DND-41 (cell line): ENCODE results near the gene TRIM54.

Experiments used
- ATAC-seq: fragments of 200-7000 bp; cut with Tn5 transposase; 3 replicates; pipeline ENCODE4 v1.9.1; 2021; ENCODE audit warnings: low read depth; ENCODE audit not compliant: insufficient read depth
- DNase-seq: peaks from one replicate; pipeline ENCODE4 v3.0.0-alpha.2; 2020
- H2AFZ ChIP-seq: 2 replicates; pipeline ENCODE4 v1.6.0; 2012; ENCODE audit warnings: low read depth, low read length
- H3K27ac ChIP-seq: 2 replicates; pipeline ENCODE4 v1.5.1; 2012; ENCODE audit warnings: low read length, inconsistent platforms
- H3K27me3 ChIP-seq: fragments of 200-600 bp; sonication (generic); 2 replicates; pipeline ENCODE4 v1.6.0; 2012; ENCODE audit warnings: low read length, mild to moderate bottlenecking, inconsistent platforms; ENCODE audit not compliant: insufficient read depth, poor library complexity
- H3K36me3 ChIP-seq: 2 replicates; pipeline ENCODE4 v1.5.1; 2012; ENCODE audit warnings: low read length, inconsistent platforms; ENCODE audit not compliant: insufficient read depth
- H3K4me1 ChIP-seq: 2 replicates; pipeline ENCODE4 v1.5.1; 2012; ENCODE audit warnings: mild to moderate bottlenecking, low read length; ENCODE audit not compliant: insufficient read depth
- H3K4me2 ChIP-seq: 2 replicates; pipeline ENCODE4 v1.6.0; 2012; ENCODE audit warnings: mild to moderate bottlenecking, moderate library complexity, low read length, inconsistent platforms; ENCODE audit not compliant: insufficient read depth
- H3K4me3 ChIP-seq, 2 experiments: fragments of 200-600 bp in 1 of 2; shearing (Covaris generic) in 1 of 2; 2 replicates each; pipeline ENCODE4 v1.5.1; 2012 to 2016; ENCODE audit warnings: inconsistent platforms in 2 of 2, low read length in 2 of 2, mild to moderate bottlenecking in 2 of 2, low read depth in 1 of 2, moderate library complexity in 1 of 2
- H3K79me2 ChIP-seq: 2 replicates; pipeline ENCODE4 v1.6.0; 2012; ENCODE audit warnings: low read length, inconsistent platforms; ENCODE audit not compliant: insufficient read depth
- H3K9ac ChIP-seq: 2 replicates; pipeline ENCODE4 v1.6.0; 2012; ENCODE audit warnings: low read depth, mild to moderate bottlenecking, inconsistent platforms, low read length, moderate library complexity
- H3K9me3 ChIP-seq: 2 replicates; pipeline ENCODE4 v1.5.1; 2012; ENCODE audit warnings: low read length, moderate library complexity, mild to moderate bottlenecking, inconsistent platforms; ENCODE audit not compliant: insufficient read depth, severe bottlenecking
- H4K20me1 ChIP-seq: 2 replicates; pipeline ENCODE4 v1.6.0; 2012; ENCODE audit warnings: low read length; ENCODE audit not compliant: insufficient read depth
- CTCF ChIP-seq: IDR thresholded peaks from 2 replicates; pipeline ENCODE4 v1.5.1; 2012; ENCODE audit warnings: borderline replicate concordance, low read length, moderate library complexity, mild to moderate bottlenecking; ENCODE audit not compliant: poor library complexity, severe bottlenecking; ENCODE audit errors: extremely low read depth
- EZH2 ChIP-seq: IDR thresholded peaks from 3 replicates; pipeline ENCODE4 v1.6.1; 2012; ENCODE audit warnings: borderline replicate concordance, low read depth, mild to moderate bottlenecking, moderate library complexity, low read length, inconsistent platforms; ENCODE audit not compliant: severe bottlenecking

The TRIM54 gene

GRCh38 chr2:27322301-27322765, 40.1 kb downstream of the TRIM54 start:
- Histone ChIP-seq H3K4me2 (peak overlapping the region; percentile 90), H4K20me1 (peaks cover 6% of the 10 kb centered on the region; the same call in 1 of the 2 replicates), H2AFZ (peak overlapping the region; percentile 92), H3K27me3 (no peaks in the 10 kb centered on the region), H3K9me3 (no peaks in the 10 kb centered on the region), H3K4me1 (peaks cover 35% of the 10 kb centered on the region), H3K27ac (peak overlapping the region; percentile 92), H3K4me3 (peak overlapping the region; percentile 89 to 91), H3K36me3 (peaks cover 26% of the 10 kb centered on the region), H3K9ac (peak overlapping the region; percentile 86), H3K79me2 (peaks cover 35% of the 10 kb centered on the region)
- TF ChIP-seq EZH2 (no peak), CTCF (no peak)
- ATAC-seq (peak; percentile 44), DNase-seq (peak; percentile 27)

DNA sequence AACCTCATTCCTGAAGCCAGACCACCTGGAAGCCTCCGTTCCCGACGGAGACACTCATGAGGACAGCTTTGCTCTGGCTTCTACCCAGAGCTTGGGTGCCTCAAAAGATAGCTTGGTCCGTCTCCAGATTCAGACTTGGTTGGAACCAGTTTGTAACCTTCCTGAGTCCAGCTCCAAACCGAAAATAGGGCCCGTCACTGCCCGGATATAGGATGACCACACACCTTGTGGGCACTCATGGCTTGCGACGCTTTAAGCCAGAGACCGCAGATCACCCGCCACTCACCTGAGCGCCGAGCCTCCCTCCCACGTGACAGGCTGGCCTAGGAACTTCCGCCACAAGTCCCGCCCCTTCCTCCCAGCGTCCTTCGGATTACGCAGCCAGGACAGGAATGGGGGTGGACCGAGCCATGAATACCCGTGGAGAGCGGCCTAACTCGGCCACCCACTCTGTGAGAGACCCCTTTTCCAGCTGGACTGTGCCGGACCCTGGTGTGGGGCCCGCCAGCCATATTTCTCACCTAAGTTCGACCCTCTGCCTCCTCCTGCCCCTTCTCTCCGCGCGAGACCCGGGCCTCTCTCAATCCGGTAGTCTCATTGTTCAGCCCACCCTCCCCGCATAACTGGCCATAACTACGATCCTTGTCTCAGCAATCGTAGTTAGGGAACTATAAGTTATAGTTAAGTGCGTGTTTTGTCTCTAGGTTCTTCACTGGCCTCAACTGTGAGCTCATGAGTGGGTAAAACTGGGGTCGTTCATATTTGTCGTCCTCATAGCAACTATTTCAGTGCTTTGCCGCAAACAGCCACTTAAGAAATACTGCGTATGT, 40.8 kb downstream of the TRIM54 start, which contains the start of gene MPV17:
Gene MPV17, minus strand, starts transcription at position 332 of the 830 bp plus-strand sequence. CDS start 580 bp downstream, outside the sequence.
- Histone ChIP-seq H3K4me3 (peak within 1 kb of the TSS; percentile 89 to 91), H3K9ac (peak within 1 kb of the TSS; percentile 86), H4K20me1 (peaks cover 6% of the 10 kb centered on the region; the same call in 1 of the 2 replicates), H3K36me3 (peaks cover 29% of the 10 kb centered on the region), H3K27me3 (no peaks in the 10 kb centered on the region), H3K4me1 (peaks cover 35% of the 10 kb centered on the region), H2AFZ (peak within 1 kb of the TSS; percentile 92), H3K79me2 (peaks cover 35% of the 10 kb centered on the region), H3K4me2 (peak within 1 kb of the TSS; percentile 90), H3K27ac (peak within 1 kb of the TSS; percentile 92), H3K9me3 (no peaks in the 10 kb centered on the region)
- TF ChIP-seq CTCF (no peak), EZH2 (no peak)
- DNase-seq (peak; percentile 88), ATAC-seq (peak; percentile 95)

GRCh38 chr2:27323596-27324285, 41.5 kb downstream of the TRIM54 start:
- peak overlapping the region; percentile 89 to 91 for H3K4me3 ChIP-seq
- peaks cover 35% of the 10 kb centered on the region for H3K4me1 ChIP-seq
- H3K79me2 ChIP-seq, result peaks cover 35% of the 10 kb centered on the region
- peaks cover 37% of the 10 kb centered on the region for H3K36me3 ChIP-seq
- H2AFZ ChIP-seq, result peak overlapping the region; percentile 92
- H3K27me3 ChIP-seq, result no peaks in the 10 kb centered on the region
- no peaks in the 10 kb centered on the region for H3K9me3 ChIP-seq
- H3K9ac ChIP-seq, result peak overlapping the region; percentile 86
- DNase-seq, result no peak
- H4K20me1 ChIP-seq, result peaks cover 6% of the 10 kb centered on the region; the same call in 1 of the 2 replicates
- TF ChIP-seq CTCF (no peak), EZH2 (no peak)
- peak; percentile 12; the same call in 1 of the 3 replicates for ATAC-seq
- peak overlapping the region; percentile 90 for H3K4me2 ChIP-seq
- peak overlapping the region; percentile 92 for H3K27ac ChIP-seq
